Suprapubic skin (tissue), 3 donors: ENCODE results near the gene SPO11.

Experiments
- POLR2AphosphoS5 ChIP-seq, 3 donors: sonication (generic); formaldehyde crosslinking; IDR thresholded peaks; one replicate each; pipeline ENCODE4 v1.6.1; 2017; ENCODE audit warnings: antibody characterized with exemption in 3 of 3
- TF ChIP-seq, protein P1 (sequence below), 2 donors: fragments of 200-600 bp in 1 of 2; fragments of 450-650 bp in 1 of 2; sonication (generic) in 1 of 2; IDR thresholded peaks; one replicate each; pipeline ENCODE4 v1.5.1; 2016 to 2019; ENCODE audit warnings: antibody characterized with exemption in 2 of 2, mild to moderate bottlenecking in 1 of 2, moderate library complexity in 1 of 2

DNA sequence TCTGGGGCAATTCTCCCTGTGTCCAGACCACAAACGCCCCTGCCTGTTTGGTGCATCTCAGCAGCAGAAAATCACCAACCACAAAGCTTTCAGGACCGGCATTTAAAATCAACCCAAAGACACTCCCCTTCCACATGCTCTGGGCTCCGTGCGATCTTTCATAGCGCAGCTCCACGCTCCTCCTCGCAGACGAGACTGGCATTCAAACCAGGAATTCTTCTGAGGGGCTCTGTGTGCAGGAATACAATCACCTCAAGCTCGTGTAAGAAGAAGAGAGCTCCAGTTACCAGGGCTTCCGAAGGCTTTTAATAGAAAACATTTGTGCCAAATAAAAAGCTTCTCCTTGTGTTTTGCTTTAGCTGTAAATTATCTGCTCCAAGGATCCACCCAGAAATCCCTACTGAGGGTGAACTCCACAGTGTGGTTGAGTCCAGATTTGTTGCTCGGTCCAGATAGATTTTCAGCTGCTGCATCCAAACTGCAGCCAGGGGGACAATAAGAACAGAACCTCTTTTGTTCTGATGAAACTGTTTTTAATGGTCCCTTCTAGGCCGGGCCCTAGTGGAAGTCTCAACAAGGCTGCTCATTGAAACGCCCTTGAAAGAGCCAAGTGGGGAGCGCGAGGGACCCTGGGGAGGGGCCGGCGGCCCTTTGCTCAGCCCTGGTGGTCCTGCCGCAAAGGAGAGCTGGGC lies 46.8 kb upstream of the SPO11 start:
- TF ChIP-seq POLR2AphosphoS5 (IDR thresholded peaks at IDR 0.05): no peak
- TF ChIP-seq, protein P1, sequence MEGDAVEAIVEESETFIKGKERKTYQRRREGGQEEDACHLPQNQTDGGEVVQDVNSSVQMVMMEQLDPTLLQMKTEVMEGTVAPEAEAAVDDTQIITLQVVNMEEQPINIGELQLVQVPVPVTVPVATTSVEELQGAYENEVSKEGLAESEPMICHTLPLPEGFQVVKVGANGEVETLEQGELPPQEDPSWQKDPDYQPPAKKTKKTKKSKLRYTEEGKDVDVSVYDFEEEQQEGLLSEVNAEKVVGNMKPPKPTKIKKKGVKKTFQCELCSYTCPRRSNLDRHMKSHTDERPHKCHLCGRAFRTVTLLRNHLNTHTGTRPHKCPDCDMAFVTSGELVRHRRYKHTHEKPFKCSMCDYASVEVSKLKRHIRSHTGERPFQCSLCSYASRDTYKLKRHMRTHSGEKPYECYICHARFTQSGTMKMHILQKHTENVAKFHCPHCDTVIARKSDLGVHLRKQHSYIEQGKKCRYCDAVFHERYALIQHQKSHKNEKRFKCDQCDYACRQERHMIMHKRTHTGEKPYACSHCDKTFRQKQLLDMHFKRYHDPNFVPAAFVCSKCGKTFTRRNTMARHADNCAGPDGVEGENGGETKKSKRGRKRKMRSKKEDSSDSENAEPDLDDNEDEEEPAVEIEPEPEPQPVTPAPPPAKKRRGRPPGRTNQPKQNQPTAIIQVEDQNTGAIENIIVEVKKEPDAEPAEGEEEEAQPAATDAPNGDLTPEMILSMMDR (IDR thresholded peaks at IDR 0.05): no peak
